Measurements from ENCODE around the gene B3GNT2.
"Not testable (repeated sequence)": the region's sequence is repeated elsewhere in the genome, so short reads cannot be mapped to it uniquely, and the experiment has no call there.

The B3GNT2 gene, protein sequence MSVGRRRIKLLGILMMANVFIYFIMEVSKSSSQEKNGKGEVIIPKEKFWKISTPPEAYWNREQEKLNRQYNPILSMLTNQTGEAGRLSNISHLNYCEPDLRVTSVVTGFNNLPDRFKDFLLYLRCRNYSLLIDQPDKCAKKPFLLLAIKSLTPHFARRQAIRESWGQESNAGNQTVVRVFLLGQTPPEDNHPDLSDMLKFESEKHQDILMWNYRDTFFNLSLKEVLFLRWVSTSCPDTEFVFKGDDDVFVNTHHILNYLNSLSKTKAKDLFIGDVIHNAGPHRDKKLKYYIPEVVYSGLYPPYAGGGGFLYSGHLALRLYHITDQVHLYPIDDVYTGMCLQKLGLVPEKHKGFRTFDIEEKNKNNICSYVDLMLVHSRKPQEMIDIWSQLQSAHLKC

DNA sequence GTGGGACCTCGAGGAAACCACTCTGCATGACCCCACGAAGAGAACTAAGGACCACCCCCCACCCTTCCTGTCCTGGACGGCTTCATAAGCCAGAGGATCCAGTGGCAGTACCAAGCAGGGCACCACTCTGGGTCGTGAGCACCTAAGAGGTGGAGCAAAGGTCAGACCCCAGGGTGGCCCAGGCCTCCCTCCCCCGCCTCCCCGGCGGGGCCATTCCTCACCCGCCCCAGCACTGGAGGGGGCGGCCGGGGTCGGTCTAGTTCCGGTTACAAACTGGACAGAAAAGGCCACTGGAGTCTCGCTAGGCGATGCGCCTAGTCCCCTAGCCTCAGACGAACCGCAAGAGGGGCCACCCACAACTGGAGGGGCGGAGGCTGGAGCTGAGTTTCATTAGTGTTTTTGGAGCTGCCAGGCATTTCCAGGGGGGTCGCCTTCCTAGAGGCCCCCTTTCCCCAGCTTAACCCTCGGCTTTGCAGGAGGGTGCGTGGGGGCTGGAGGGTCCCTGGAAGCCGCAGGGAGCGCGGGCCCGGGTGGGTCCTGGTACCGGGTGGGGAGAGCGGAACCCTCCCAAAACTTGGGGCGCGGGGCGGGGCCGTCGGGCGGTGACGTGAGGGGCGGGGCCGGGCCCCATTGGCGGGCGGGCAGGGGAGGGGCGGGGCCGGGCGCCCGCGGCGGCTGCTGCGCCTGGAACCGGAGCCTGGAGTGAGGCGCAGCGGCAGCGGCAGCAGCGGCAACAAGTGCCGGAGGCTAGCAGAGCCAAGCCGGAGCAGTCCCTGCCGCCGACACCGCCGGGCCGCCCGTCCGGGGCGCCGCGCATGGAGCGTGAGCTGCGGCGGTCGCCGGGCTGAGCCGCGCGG lies at the start of gene B3GNT2:
Gene B3GNT2, plus strand, starts transcription at position 695 of the 857 bp plus-strand sequence. CDS start 26,106 bp downstream, outside the sequence.
- peaks cover 40% of the 10 kb centered on the region for H3K79me2 ChIP-seq (ENCODE audit: insufficient read depth, low read depth)
- peaks cover 28% of the 10 kb centered on the region for H3K4me1 ChIP-seq (ENCODE audit: low read depth, poor library complexity, severe bottlenecking)
- no peaks in the 10 kb centered on the region for H3K36me3 ChIP-seq (ENCODE audit: insufficient read depth)
- H3K9ac ChIP-seq = peak within 1 kb of the TSS; percentile 84
- TF ChIP-seq, protein P1, sequence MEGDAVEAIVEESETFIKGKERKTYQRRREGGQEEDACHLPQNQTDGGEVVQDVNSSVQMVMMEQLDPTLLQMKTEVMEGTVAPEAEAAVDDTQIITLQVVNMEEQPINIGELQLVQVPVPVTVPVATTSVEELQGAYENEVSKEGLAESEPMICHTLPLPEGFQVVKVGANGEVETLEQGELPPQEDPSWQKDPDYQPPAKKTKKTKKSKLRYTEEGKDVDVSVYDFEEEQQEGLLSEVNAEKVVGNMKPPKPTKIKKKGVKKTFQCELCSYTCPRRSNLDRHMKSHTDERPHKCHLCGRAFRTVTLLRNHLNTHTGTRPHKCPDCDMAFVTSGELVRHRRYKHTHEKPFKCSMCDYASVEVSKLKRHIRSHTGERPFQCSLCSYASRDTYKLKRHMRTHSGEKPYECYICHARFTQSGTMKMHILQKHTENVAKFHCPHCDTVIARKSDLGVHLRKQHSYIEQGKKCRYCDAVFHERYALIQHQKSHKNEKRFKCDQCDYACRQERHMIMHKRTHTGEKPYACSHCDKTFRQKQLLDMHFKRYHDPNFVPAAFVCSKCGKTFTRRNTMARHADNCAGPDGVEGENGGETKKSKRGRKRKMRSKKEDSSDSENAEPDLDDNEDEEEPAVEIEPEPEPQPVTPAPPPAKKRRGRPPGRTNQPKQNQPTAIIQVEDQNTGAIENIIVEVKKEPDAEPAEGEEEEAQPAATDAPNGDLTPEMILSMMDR (conservative IDR thresholded peaks at IDR 0.05; ENCODE audit: low read depth, low read length) = no peak
- peak within 1 kb of the TSS; percentile 65 for H3K4me2 ChIP-seq
- no peak within 1 kb of the TSS for H3K4me3 ChIP-seq (IDR thresholded peaks at IDR 0.05; ENCODE audit: insufficient read depth, low read depth, low read length)
- H3K27me3 ChIP-seq (ENCODE audit: insufficient read depth, low read depth) = no peaks in the 10 kb centered on the region
- peak within 1 kb of the TSS; percentile 92 for H2AFZ ChIP-seq (ENCODE audit: low read depth)
- H3K27ac ChIP-seq = peak within 1 kb of the TSS; percentile 77
- H4K20me1 ChIP-seq (ENCODE audit: insufficient read depth) = peaks cover 31% of the 10 kb centered on the region

DNA sequence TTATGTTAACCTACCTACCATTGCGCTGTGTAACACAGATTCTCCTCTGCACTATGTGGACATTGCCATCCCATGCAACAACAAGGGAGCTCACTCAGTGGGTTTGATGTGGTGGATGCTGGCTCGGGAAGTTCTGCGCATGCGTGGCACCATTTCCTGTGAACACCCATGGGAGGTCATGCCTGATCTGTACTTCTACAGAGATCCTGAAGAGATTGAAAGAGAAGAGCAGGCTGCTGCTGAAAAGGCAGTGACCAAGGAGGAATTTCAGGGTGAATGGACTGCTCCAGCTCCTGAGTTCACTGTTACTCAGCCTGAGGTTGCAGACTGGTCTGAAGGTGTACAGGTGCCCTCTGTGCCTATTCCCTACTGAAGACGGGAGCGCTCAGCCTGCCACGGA lies 49.1 kb upstream of the B3GNT2 start:
- H3K4me3 ChIP-seq (IDR thresholded peaks at IDR 0.05; ENCODE audit: insufficient read depth, low read depth, low read length); H3K4me2 ChIP-seq; H4K20me1 ChIP-seq (ENCODE audit: insufficient read depth); H3K79me2 ChIP-seq (ENCODE audit: insufficient read depth, low read depth); H3K4me1 ChIP-seq (ENCODE audit: low read depth, poor library complexity, severe bottlenecking); H3K27ac ChIP-seq; H3K9ac ChIP-seq; H3K27me3 ChIP-seq (ENCODE audit: insufficient read depth, low read depth); H2AFZ ChIP-seq (ENCODE audit: low read depth); H3K36me3 ChIP-seq (ENCODE audit: insufficient read depth): not testable (repeated sequence)

DNA sequence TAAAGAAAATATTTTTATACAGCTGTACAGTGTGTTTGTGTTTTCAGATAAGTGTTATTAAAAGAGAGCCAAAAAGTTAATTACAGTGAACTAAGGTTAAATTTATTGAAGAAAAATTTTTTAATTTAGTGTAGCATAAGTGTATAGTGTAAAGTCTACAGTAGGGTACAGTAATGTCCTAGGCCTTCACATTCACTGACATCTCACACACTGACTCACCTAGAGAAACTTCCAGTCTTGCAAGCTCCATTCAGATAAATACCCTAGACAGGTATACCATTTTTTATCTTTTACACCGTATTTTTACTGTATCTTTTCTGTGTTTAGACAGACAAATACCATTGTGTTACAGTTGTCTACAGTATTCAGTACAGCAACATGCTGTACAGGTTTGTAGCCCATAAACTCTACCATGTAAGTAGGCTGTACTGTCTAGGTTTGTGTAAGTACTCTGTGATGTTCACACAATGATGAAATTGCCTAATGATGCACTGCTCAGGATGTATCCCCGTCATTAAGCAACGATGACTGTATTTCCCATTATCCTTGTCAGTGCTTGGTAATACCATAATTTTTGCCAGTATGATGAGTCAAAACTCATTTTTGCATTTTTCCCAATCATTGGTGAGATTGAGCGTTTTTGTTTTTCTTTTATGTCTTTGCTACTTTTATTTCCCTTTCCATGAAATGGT lies 48.2 kb upstream of the B3GNT2 start:
- TF ChIP-seq, protein P1 (conservative IDR thresholded peaks at IDR 0.05; ENCODE audit: low read depth, low read length) = no peak
- Histone ChIP-seq H3K27ac (no peak overlapping the region), H3K27me3 (ENCODE audit: insufficient read depth, low read depth) (no peaks in the 10 kb centered on the region), H2AFZ (ENCODE audit: low read depth) (no peak overlapping the region), H3K36me3 (ENCODE audit: insufficient read depth) (no peaks in the 10 kb centered on the region), H3K4me1 (ENCODE audit: low read depth, poor library complexity, severe bottlenecking) (peaks cover 5% of the 10 kb centered on the region), H3K9ac (no peak overlapping the region), H4K20me1 (ENCODE audit: insufficient read depth) (no peaks in the 10 kb centered on the region), H3K4me2 (no peak overlapping the region), H3K4me3 (IDR thresholded peaks at IDR 0.05; ENCODE audit: insufficient read depth, low read depth, low read length) (no peak overlapping the region), H3K79me2 (ENCODE audit: insufficient read depth, low read depth) (no peaks in the 10 kb centered on the region)

DNA sequence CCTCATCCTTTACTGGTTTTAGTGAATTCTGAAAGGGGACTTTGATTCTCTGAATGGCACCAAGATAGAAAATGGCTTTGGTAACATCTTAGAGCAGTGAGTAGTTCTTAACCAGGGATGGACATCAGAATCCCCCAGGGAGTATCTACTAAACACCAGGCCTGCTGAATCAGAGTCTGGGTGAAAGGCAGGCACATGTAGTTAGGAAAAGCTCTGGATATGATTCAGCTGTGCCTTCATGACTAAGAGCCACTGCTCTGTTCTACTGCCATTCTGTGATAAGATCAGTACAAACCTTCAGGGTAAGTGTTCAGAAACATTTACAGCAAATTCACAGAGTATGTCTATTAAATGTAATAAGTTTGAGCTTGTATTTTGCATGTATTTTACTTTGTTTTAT lies 46.2 kb upstream of the B3GNT2 start:
- TF ChIP-seq, protein P1 (conservative IDR thresholded peaks at IDR 0.05; ENCODE audit: low read depth, low read length) = no peak
- H3K9ac ChIP-seq = no peak overlapping the region
- H3K27ac ChIP-seq = no peak overlapping the region
- peaks cover 5% of the 10 kb centered on the region for H3K4me1 ChIP-seq (ENCODE audit: low read depth, poor library complexity, severe bottlenecking)
- no peak overlapping the region for H3K4me2 ChIP-seq
- H3K79me2 ChIP-seq (ENCODE audit: insufficient read depth, low read depth) = no peaks in the 10 kb centered on the region
- no peaks in the 10 kb centered on the region for H3K27me3 ChIP-seq (ENCODE audit: insufficient read depth, low read depth)
- no peaks in the 10 kb centered on the region for H4K20me1 ChIP-seq (ENCODE audit: insufficient read depth)
- no peak overlapping the region for H3K4me3 ChIP-seq (IDR thresholded peaks at IDR 0.05; ENCODE audit: insufficient read depth, low read depth, low read length)
- H2AFZ ChIP-seq (ENCODE audit: low read depth) = no peak overlapping the region
- H3K36me3 ChIP-seq (ENCODE audit: insufficient read depth) = no peaks in the 10 kb centered on the region

All from KMS-11 (cell line).